Spleen (tissue), 7 donors: ENCODE results near the gene TMEM120A.

Source experiments
- CTCF ChIP-seq, 11 experiments: fragments of 200-600 bp in 7 of 11; fragments of 450-650 bp in 4 of 11; sonication (generic) in 4 of 11; IDR thresholded peaks in 8 of 11; conservative IDR thresholded peaks in 3 of 11; 1 replicate in 7 of 11; 2 replicates in 4 of 11; pipeline versions ENCODE4 v1.4.0 to v1.8.0; 2016 to 2021; ENCODE audit warnings: antibody characterized with exemption in 11 of 11, inconsistent platforms in 4 of 11, mild to moderate bottlenecking in 1 of 11
- POLR2A ChIP-seq, 3 donors: fragments of 450-650 bp; IDR thresholded peaks; one replicate each; pipeline ENCODE4 v1.5.1; 2017; ENCODE audit warnings: antibody characterized with exemption in 3 of 3, mild to moderate bottlenecking in 1 of 3
- POLR2AphosphoS5 ChIP-seq, 3 donors: sonication (generic); formaldehyde crosslinking; IDR thresholded peaks; one replicate each; pipeline ENCODE4 v1.5.1; 2017; ENCODE audit warnings: antibody characterized with exemption in 3 of 3
- donor health status: DM: no; HTN: no; CAD: no; lungs with moderate emphysema.
- donor health status: DM: no; HTN: no; CAD: no.
- donor health status: DM: no; HTN: no; CAD: no.

GRCh38 chr7:75987805-75988567, 6.4 kb downstream of the TMEM120A start:
- TF ChIP-seq CTCF (IDR thresholded peaks at IDR 0.05 in 8 of 11, conservative IDR thresholded peaks at IDR 0.05 in 3 of 11) (no peak), POLR2A (IDR thresholded peaks at IDR 0.05) (no peak), POLR2AphosphoS5 (IDR thresholded peaks at IDR 0.05) (peak in 2 of 3 donors; percentile 10 to 14)
